K562 (cell line): ENCODE measurements around the gene RUVBL2. TPM values are rescaled to one million over a fixed set of nuclear protein-coding genes. Genes with fewer than 3 reads are reported as not detected.

ENCODE experiments used
- ARID2 ChIP-seq: fragments of 450-650 bp; IDR thresholded peaks from 2 replicates; pipeline ENCODE4 v1.6.1; 2017; ENCODE audit warnings: antibody characterized with exemption, mild to moderate bottlenecking
- BCL6 ChIP-seq: fragments of 250-450 bp; sonication (Bioruptor Pico); IDR thresholded peaks from 2 replicates; pipeline ENCODE4 v1.4.0; 2020
- FOXA1 ChIP-seq: fragments of 450-650 bp; IDR thresholded peaks from 2 replicates; pipeline ENCODE4 v1.6.1; 2016; ENCODE audit warnings: mild to moderate bottlenecking, borderline replicate concordance
- GTF2F1 ChIP-seq: IDR thresholded peaks from 2 replicates; pipeline ENCODE4 v1.6.1; 2011; ENCODE audit warnings: low read depth, low read length, improper control_type of control experiment
- JUN ChIP-seq, 2 experiments: sonication (generic) in 1 of 2; formaldehyde crosslinking in 1 of 2; IDR thresholded peaks; 2 replicates each; pipeline versions ENCODE4 v1.6.1 to v1.8.0; 2012 to 2022; ENCODE audit warnings: borderline replicate concordance in 2 of 2, mild to moderate bottlenecking in 2 of 2, improper control_type of control experiment in 1 of 2, low read depth in 1 of 2, low read length in 1 of 2, missing genetic modification reagents in 1 of 2
- KAT7 ChIP-seq: sonication (generic); formaldehyde crosslinking; IDR thresholded peaks from 2 replicates; pipeline ENCODE4 v1.8.0; 2022; ENCODE audit warnings: missing genetic modification reagents, mild to moderate bottlenecking, borderline replicate concordance
- NR1H2 ChIP-seq: sonication (generic); formaldehyde crosslinking; IDR thresholded peaks from 2 replicates; pipeline ENCODE4 v1.4.0; 2020; ENCODE audit warnings: mild to moderate bottlenecking, missing genetic modification reagents
- PRPF4 ChIP-seq: fragments of 200-400 bp; formaldehyde crosslinking; IDR thresholded peaks from one replicate; pipeline ENCODE4 v1.6.1; 2017; ENCODE audit warnings: low read length, low read depth, mild to moderate bottlenecking; ENCODE audit not compliant: insufficient read depth, poor library complexity, severe bottlenecking
- TCF7 ChIP-seq: sonication (generic); IDR thresholded peaks from 2 replicates; pipeline ENCODE4 v1.6.1; 2016; ENCODE audit warnings: antibody characterized with exemption, borderline replicate concordance
- TCFL5 ChIP-seq: fragments of 250-450 bp; sonication (Bioruptor Pico); conservative IDR thresholded peaks from 2 replicates; pipeline ENCODE4 v1.6.1; 2021; ENCODE audit warnings: mild to moderate bottlenecking, moderate library complexity, matching md5 sums
- ZNF436 ChIP-seq: fragments of 250-450, 450-650 bp; sonication (Bioruptor Pico); formaldehyde crosslinking; IDR thresholded peaks from 2 replicates; pipeline ENCODE4 v1.7.0; 2020; ENCODE audit warnings: mild to moderate bottlenecking
- polyA plus RNA-seq, 8 experiments: library from polyadenylated mRNA; depleted of rRNA in 4 of 8; stranded (reverse) in 5 of 8; unstranded in 3 of 8; fragments of >200 nt; fragmentation: Nextera tagmentation in 2 of 8; fragmentation: Illumina TruSeq in 1 of 8; extraction: Ambion mirVana in 2 of 8; extraction: Trizol in 1 of 8; gene quantifications; 2 replicates each; pipeline versions ENCODE4 v1.2.1 to v1.2.3, GENCODE V29; 2011 to 2014; ENCODE audit warnings: inconsistent platforms in 1 of 8, missing spikeins in 1 of 8
- total RNA-seq, 7 experiments: library from RNA; depleted of rRNA in 6 of 7; stranded (reverse); fragments of >200 nt in 6 of 7; fragmentation: Illumina TruSeq in 2 of 7; extraction: Trizol in 2 of 7; gene quantifications; 2 replicates each; pipeline versions ENCODE4 v1.2.1 to v1.2.3, GENCODE V29; 2011 to 2021; ENCODE audit warnings: low replicate concordance in 1 of 7
- TF ChIP-seq, protein P1 (sequence below): fragments of 250-450 bp; sonication (Bioruptor Pico); IDR thresholded peaks from 2 replicates; pipeline ENCODE4 v1.5.1; 2021; ENCODE audit warnings: mild to moderate bottlenecking
- TF ChIP-seq, protein P2 (sequence below): fragments of 450-650 bp; IDR thresholded peaks from 2 replicates; pipeline ENCODE4 v1.6.1; 2016
- TF ChIP-seq, protein P3 (sequence below): fragments of 200-800 bp; sonication (Bioruptor generic); IDR thresholded peaks from 2 replicates; pipeline ENCODE4 v1.6.1; 2017; ENCODE audit warnings: missing genetic modification characterization, missing compliant biosample characterization
- TF ChIP-seq, protein P4 (sequence below): fragments of 250-450 bp; sonication (Bioruptor Pico); IDR thresholded peaks from 2 replicates; pipeline ENCODE4 v1.4.0; 2020; ENCODE audit warnings: mild to moderate bottlenecking, moderate library complexity, borderline replicate concordance
- TF ChIP-seq, protein P5 (sequence below): fragments of 450-650 bp; formaldehyde crosslinking; IDR thresholded peaks from 2 replicates; pipeline ENCODE4 v1.4.0; 2022; ENCODE audit warnings: missing genetic modification characterization
- TF ChIP-seq, protein P6 (sequence below), 2 experiments: fragments of 250-450 bp in 1 of 2; fragments of 450-650 bp in 1 of 2; sonication (Bioruptor Pico) in 1 of 2; IDR thresholded peaks; 2 replicates each; pipeline versions ENCODE4 v1.6.1 to v1.8.0; 2016 to 2021; ENCODE audit warnings: mild to moderate bottlenecking in 2 of 2, moderate library complexity in 2 of 2, missing compliant biosample characterization in 1 of 2, missing genetic modification characterization in 1 of 2

RUVBL2 gene
- total and polyA plus RNA-seq, 9 of the 15 experiments (the other 6 are each of a cell fraction or from before 2014, with no cell fraction given), result 71.4 to 453 (median 237) TPM

DNA sequence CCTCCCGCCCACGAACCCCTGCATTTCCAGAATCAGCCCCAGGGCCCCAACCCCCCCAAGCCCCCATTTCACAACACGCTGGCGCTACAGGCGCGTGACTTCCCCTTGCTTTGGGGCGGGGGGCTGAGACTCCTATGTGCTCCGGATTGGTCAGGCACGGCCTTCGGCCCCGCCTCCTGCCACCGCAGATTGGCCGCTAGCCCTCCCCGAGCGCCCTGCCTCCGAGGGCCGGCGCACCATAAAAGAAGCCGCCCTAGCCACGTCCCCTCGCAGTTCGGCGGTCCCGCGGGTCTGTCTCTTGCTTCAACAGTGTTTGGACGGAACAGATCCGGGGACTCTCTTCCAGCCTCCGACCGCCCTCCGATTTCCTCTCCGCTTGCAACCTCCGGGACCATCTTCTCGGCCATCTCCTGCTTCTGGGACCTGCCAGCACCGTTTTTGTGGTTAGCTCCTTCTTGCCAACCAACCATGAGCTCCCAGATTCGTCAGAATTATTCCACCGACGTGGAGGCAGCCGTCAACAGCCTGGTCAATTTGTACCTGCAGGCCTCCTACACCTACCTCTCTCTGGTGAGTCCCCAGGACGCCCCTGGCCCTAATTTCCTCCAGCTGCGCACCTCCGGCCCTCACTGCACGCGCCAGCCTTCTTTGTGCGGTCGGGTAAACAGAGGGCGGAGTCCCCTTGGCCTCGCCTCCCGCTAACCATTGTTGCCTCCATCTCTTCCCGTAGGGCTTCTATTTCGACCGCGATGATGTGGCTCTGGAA is 28.5 kb upstream of the RUVBL2 start, which contains the start of gene FTL (continued):
- TF ChIP-seq, protein P1, sequence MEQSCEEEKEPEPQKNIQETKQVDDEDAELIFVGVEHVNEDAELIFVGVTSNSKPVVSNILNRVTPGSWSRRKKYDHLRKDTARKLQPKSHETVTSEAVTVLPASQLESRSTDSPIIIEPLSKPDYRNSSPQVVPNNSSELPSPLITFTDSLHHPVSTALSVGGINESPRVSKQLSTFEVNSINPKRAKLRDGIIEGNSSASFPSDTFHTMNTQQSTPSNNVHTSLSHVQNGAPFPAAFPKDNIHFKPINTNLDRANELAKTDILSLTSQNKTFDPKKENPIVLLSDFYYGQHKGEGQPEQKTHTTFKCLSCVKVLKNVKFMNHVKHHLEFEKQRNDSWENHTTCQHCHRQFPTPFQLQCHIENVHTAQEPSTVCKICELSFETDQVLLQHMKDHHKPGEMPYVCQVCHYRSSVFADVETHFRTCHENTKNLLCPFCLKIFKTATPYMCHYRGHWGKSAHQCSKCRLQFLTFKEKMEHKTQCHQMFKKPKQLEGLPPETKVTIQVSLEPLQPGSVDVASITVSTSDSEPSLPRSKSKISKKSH (CRISPR knock-in tag), result no peak
- TF ChIP-seq TCF7 (no peak), NR1H2 (peak; percentile 74; the same call in 1 of the 2 replicates), FOXA1 (no peak), ARID2 (no peak), BCL6 (CRISPR knock-in tag) (no peak), KAT7 (CRISPR knock-in tag) (peak; percentile 93; the same call in 1 of the 2 replicates), GTF2F1 (peak; percentile 98), JUN (IDR thresholded peaks at IDR 0.05; ENCODE audit: borderline replicate concordance, low read depth, low read length) (peak; percentile 44; the same call in 1 of the 2 replicates), JUN (CRISPR knock-in tag; IDR thresholded peaks at IDR 0.05; ENCODE audit: borderline replicate concordance) (no peak), TCFL5 (CRISPR knock-in tag) (no peak), PRPF4 (peak; percentile 95), ZNF436 (CRISPR knock-in tag) (peak; percentile 38; the same call in 1 of the 2 replicates)
- TF ChIP-seq, protein P2, sequence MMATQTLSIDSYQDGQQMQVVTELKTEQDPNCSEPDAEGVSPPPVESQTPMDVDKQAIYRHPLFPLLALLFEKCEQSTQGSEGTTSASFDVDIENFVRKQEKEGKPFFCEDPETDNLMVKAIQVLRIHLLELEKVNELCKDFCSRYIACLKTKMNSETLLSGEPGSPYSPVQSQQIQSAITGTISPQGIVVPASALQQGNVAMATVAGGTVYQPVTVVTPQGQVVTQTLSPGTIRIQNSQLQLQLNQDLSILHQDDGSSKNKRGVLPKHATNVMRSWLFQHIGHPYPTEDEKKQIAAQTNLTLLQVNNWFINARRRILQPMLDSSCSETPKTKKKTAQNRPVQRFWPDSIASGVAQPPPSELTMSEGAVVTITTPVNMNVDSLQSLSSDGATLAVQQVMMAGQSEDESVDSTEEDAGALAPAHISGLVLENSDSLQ, result peak; percentile 36
- TF ChIP-seq, protein P3, sequence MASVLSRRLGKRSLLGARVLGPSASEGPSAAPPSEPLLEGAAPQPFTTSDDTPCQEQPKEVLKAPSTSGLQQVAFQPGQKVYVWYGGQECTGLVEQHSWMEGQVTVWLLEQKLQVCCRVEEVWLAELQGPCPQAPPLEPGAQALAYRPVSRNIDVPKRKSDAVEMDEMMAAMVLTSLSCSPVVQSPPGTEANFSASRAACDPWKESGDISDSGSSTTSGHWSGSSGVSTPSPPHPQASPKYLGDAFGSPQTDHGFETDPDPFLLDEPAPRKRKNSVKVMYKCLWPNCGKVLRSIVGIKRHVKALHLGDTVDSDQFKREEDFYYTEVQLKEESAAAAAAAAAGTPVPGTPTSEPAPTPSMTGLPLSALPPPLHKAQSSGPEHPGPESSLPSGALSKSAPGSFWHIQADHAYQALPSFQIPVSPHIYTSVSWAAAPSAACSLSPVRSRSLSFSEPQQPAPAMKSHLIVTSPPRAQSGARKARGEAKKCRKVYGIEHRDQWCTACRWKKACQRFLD, result peak; percentile 83; the same call in 1 of the 2 replicates
- TF ChIP-seq, protein P4, sequence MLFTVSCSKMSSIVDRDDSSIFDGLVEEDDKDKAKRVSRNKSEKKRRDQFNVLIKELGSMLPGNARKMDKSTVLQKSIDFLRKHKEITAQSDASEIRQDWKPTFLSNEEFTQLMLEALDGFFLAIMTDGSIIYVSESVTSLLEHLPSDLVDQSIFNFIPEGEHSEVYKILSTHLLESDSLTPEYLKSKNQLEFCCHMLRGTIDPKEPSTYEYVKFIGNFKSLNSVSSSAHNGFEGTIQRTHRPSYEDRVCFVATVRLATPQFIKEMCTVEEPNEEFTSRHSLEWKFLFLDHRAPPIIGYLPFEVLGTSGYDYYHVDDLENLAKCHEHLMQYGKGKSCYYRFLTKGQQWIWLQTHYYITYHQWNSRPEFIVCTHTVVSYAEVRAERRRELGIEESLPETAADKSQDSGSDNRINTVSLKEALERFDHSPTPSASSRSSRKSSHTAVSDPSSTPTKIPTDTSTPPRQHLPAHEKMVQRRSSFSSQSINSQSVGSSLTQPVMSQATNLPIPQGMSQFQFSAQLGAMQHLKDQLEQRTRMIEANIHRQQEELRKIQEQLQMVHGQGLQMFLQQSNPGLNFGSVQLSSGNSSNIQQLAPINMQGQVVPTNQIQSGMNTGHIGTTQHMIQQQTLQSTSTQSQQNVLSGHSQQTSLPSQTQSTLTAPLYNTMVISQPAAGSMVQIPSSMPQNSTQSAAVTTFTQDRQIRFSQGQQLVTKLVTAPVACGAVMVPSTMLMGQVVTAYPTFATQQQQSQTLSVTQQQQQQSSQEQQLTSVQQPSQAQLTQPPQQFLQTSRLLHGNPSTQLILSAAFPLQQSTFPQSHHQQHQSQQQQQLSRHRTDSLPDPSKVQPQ, result no peak
- TF ChIP-seq, protein P5, sequence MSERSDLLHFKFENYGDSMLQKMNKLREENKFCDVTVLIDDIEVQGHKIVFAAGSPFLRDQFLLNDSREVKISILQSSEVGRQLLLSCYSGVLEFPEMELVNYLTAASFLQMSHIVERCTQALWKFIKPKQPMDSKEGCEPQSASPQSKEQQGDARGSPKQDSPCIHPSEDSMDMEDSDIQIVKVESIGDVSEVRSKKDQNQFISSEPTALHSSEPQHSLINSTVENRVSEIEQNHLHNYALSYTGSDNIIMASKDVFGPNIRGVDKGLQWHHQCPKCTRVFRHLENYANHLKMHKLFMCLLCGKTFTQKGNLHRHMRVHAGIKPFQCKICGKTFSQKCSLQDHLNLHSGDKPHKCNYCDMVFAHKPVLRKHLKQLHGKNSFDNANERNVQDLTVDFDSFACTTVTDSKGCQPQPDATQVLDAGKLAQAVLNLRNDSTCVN (CRISPR knock-in tag), result peak; percentile 89
- TF ChIP-seq, protein P6, sequence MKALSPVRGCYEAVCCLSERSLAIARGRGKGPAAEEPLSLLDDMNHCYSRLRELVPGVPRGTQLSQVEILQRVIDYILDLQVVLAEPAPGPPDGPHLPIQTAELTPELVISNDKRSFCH (CRISPR knock-in tag; IDR thresholded peaks at IDR 0.05), result no peak
- TF ChIP-seq, protein P6 (tag; IDR thresholded peaks at IDR 0.05), result no peak
